GM23338 (cell line): Measurements from ENCODE around the gene NPAS3. TPM values are rescaled to one million over a fixed set of nuclear protein-coding genes. Genes with fewer than 3 reads are reported as not detected.

Experiments used
- ATAC-seq: fragments of 200-7000 bp; cut with Tn5 transposase; 3 replicates; pipeline ENCODE4 v1.9.1; 2020
- DNase-seq: peaks from one replicate; pipeline ENCODE4 v3.0.0-alpha.2; 2015; ENCODE audit warnings: low spot score
- H2AFZ ChIP-seq: fragments of 200-600 bp; sonication (generic); 2 replicates; pipeline ENCODE4 v1.8.0; 2016; ENCODE audit warnings: antibody characterized with exemption, mild to moderate bottlenecking, moderate library complexity
- H3F3A ChIP-seq: fragments of 200-600 bp; sonication (generic); replicated peaks from 2 replicates; pipeline ENCODE4 v1.8.0; 2017; ENCODE audit warnings: antibody characterized with exemption, mixed run types, low read depth
- H3K27ac ChIP-seq: fragments of 200-600 bp; sonication (generic); 2 replicates; pipeline ENCODE4 v1.6.1; 2016; ENCODE audit warnings: low read depth
- H3K27me3 ChIP-seq: fragments of 200-600 bp; sonication (generic); 2 replicates; pipeline ENCODE4 v1.8.0; 2016; ENCODE audit warnings: mild to moderate bottlenecking, mixed run types, moderate library complexity; ENCODE audit not compliant: insufficient read depth
- H3K36me3 ChIP-seq: fragments of 200-600 bp; sonication (generic); 2 replicates; pipeline ENCODE4 v1.8.0; 2016; ENCODE audit warnings: mild to moderate bottlenecking; ENCODE audit not compliant: insufficient read depth
- H3K4me1 ChIP-seq: fragments of 200-600 bp; sonication (generic); 2 replicates; pipeline ENCODE4 v1.8.0; 2016; ENCODE audit warnings: mild to moderate bottlenecking, moderate library complexity; ENCODE audit not compliant: insufficient read depth
- H3K4me2 ChIP-seq: fragments of 200-600 bp; sonication (generic); 2 replicates; pipeline ENCODE4 v1.7.1; 2017; ENCODE audit warnings: mixed run types
- H3K4me3 ChIP-seq: fragments of 200-600 bp; sonication (generic); 2 replicates; pipeline ENCODE4 v1.6.1; 2016; ENCODE audit warnings: mixed run types
- H3K79me2 ChIP-seq: fragments of 200-600 bp; sonication (generic); replicated peaks from 2 replicates; pipeline ENCODE4 v1.8.0; 2017; ENCODE audit warnings: mild to moderate bottlenecking; ENCODE audit not compliant: insufficient read depth
- H3K9me2 ChIP-seq: fragments of 200-600 bp; sonication (generic); 2 replicates; pipeline ENCODE4 v1.8.0; 2017; ENCODE audit not compliant: insufficient read depth
- H4K20me1 ChIP-seq: fragments of 200-600 bp; sonication (generic); replicated peaks from 2 replicates; pipeline ENCODE4 v1.8.0; 2017; ENCODE audit warnings: mild to moderate bottlenecking; ENCODE audit not compliant: insufficient read depth
- H3K27ac Mint-ChIP-seq: 2 replicates; pipeline ENCODE4 v1.8.0; 2020; ENCODE audit warnings: inconsistent platforms, mild to moderate bottlenecking, moderate library complexity, mixed read lengths
- H3K27me3 Mint-ChIP-seq: 3 replicates; pipeline ENCODE4 v1.8.0; 2022; ENCODE audit warnings: low read depth, mild to moderate bottlenecking, moderate library complexity, mixed read lengths, inconsistent platforms; ENCODE audit not compliant: insufficient read depth, poor library complexity
- H3K36me3 Mint-ChIP-seq: 3 replicates; pipeline ENCODE4 v1.8.0; 2021; ENCODE audit warnings: low read depth, mild to moderate bottlenecking, inconsistent platforms, moderate library complexity, mixed read lengths
- H3K4me1 Mint-ChIP-seq: 3 replicates; pipeline ENCODE4 v1.8.0; 2020; ENCODE audit warnings: mild to moderate bottlenecking, inconsistent platforms, mixed read lengths
- H3K4me3 Mint-ChIP-seq: 3 replicates; pipeline ENCODE4 v1.8.0; 2021; ENCODE audit warnings: moderate library complexity, mild to moderate bottlenecking, inconsistent platforms, mixed read lengths
- H3K9me3 Mint-ChIP-seq: 3 replicates; pipeline ENCODE4 v1.8.0; 2020; ENCODE audit warnings: moderate library complexity, mild to moderate bottlenecking, inconsistent platforms, mixed read lengths
- CREB1 ChIP-seq: fragments of 250-450 bp; sonication (Bioruptor Pico); IDR thresholded peaks from 2 replicates; pipeline ENCODE4 v1.5.0; 2020; ENCODE audit warnings: low read depth, mild to moderate bottlenecking, moderate library complexity
- ETS1 ChIP-seq: IDR thresholded peaks from 2 replicates; pipeline ENCODE4 v1.6.1; 2016; ENCODE audit warnings: antibody characterized with exemption
- EZH2 ChIP-seq: fragments of 200-600 bp; sonication (generic); IDR thresholded peaks from one replicate; pipeline ENCODE4 v1.8.0; 2017; ENCODE audit warnings: antibody characterized with exemption, mild to moderate bottlenecking, low read depth; ENCODE audit not compliant: unreplicated experiment
- EZH2phosphoT487 ChIP-seq: fragments of 200-600 bp; sonication (generic); IDR thresholded peaks from one replicate; pipeline ENCODE4 v1.8.1; 2018; ENCODE audit warnings: antibody characterized with exemption; ENCODE audit not compliant: unreplicated experiment
- JUNB ChIP-seq: IDR thresholded peaks from one replicate; pipeline ENCODE4 v1.6.1; 2016; ENCODE audit warnings: antibody characterized with exemption; ENCODE audit not compliant: unreplicated experiment
- ZNF331 ChIP-seq: fragments of 250-450 bp; sonication (Bioruptor Pico); IDR thresholded peaks from 2 replicates; pipeline ENCODE4 v1.5.0; 2020; ENCODE audit warnings: low read depth, mild to moderate bottlenecking, moderate library complexity
- ZNF462 ChIP-seq: fragments of 250-450 bp; sonication (Bioruptor Pico); IDR thresholded peaks from 2 replicates; pipeline ENCODE4 v1.5.0; 2020; ENCODE audit warnings: mild to moderate bottlenecking, moderate library complexity
- polyA plus RNA-seq: library from polyadenylated mRNA; unstranded; fragments of >200 nt; fragmentation: Nextera tagmentation; extraction: Ambion mirVana; gene quantifications from 2 replicates; pipeline ENCODE4 v1.2.1, GENCODE V29; 2016
- total RNA-seq: library from RNA; depleted of rRNA; stranded (reverse); fragments of >200 nt; shearing (Covaris generic); gene quantifications from 2 replicates; pipeline ENCODE4 v1.2.3, GENCODE V29; 2014

NPAS3 gene
- total and polyA plus RNA-seq, 2 experiments from 2014 or later, result 0.17 to 0.19 TPM

DNA sequence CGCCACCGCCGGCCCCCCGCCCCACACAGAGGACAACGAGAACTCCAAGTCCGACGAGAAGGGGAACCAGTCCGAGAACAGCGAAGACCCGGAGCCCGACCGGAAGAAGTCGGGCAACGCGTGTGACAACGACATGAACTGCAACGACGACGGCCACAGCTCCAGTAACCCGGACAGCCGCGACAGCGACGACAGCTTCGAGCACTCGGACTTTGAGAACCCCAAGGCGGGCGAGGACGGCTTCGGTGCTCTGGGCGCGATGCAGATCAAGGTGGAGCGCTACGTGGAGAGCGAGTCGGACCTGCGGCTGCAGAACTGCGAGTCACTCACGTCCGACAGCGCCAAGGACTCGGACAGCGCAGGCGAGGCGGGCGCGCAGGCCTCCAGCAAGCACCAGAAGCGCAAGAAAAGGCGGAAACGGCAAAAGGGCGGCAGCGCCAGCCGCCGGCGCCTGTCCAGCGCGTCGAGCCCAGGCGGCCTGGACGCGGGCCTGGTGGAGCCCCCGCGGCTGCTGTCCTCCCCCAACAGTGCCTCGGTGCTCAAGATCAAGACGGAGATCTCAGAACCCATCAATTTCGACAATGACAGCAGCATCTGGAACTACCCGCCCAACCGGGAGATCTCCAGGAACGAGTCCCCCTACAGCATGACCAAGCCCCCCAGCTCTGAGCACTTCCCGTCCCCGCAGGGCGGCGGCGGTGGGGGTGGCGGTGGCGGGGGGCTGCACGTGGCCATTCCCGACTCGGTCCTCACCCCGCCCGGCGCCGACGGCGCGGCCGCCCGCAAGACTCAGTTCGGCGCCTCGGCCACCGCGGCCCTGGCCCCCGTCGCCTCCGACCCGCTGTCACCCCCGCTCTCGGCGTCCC, 861.3 kb downstream of the NPAS3 start (continued):
- TF ChIP-seq ZNF462, result no peak
- TF ChIP-seq CREB1 (CRISPR knock-in tag), result no peak
- TF ChIP-seq ETS1, result no peak
- no peak for TF ChIP-seq EZH2phosphoT487
- no peak for TF ChIP-seq ZNF331
- no peak for TF ChIP-seq JUNB

GRCh38 chr14:33800735-33801163, 862.1 kb downstream of the NPAS3 start:
- H3K4me3 Mint-ChIP-seq, result no peak overlapping the region
- Histone ChIP-seq H3K79me2 (no peaks in the 10 kb centered on the region), H3F3A (no peaks in the 10 kb centered on the region), H3K27me3 (no peaks in the 10 kb centered on the region), H3K27ac (no peak overlapping the region), H2AFZ (peak overlapping the region; percentile 25), H3K9me2 (no peaks in the 10 kb centered on the region), H3K4me3 (no peak overlapping the region; the same call in 1 of the 2 replicates), H3K4me2 (peak overlapping the region; percentile 46), H3K36me3 (no peaks in the 10 kb centered on the region), H3K4me1 (peaks cover 8% of the 10 kb centered on the region; the same call in 1 of the 2 replicates), H4K20me1 (no peaks in the 10 kb centered on the region; the same call in 1 of the 2 replicates)
- peaks cover 2% of the 10 kb centered on the region; the same call in 1 of the 3 replicates for H3K9me3 Mint-ChIP-seq
- DNase-seq (peak; percentile 33), ATAC-seq (peak; percentile 73)
- no peak for TF ChIP-seq EZH2
- peaks cover 4% of the 10 kb centered on the region for H3K36me3 Mint-ChIP-seq
- no peak overlapping the region; the same call in 1 of the 2 replicates for H3K27ac Mint-ChIP-seq
- peaks cover 13% of the 10 kb centered on the region for H3K4me1 Mint-ChIP-seq
- no peaks in the 10 kb centered on the region for H3K27me3 Mint-ChIP-seq
